WERI-Rb-1 (cell line): ENCODE data around the gene VKORC1.

Experiments used
- DNase-seq: peaks from one replicate; pipeline ENCODE4 v3.0.0-alpha.2; 2020
- H3K27ac ChIP-seq: fragments of 250-450 bp; sonication (Bioruptor Pico); 2 replicates; pipeline ENCODE4 v1.5.1; 2020; ENCODE audit warnings: mild to moderate bottlenecking, moderate library complexity
- H3K27me3 ChIP-seq: fragments of 250-450 bp; sonication (Bioruptor Pico); 2 replicates; pipeline ENCODE4 v1.5.1; 2021; ENCODE audit warnings: mild to moderate bottlenecking, low read depth, moderate library complexity; ENCODE audit not compliant: insufficient read depth, severe bottlenecking
- H3K36me3 ChIP-seq: fragments of 250-450 bp; sonication (Bioruptor Pico); 2 replicates; pipeline ENCODE4 v1.5.1; 2020; ENCODE audit warnings: mild to moderate bottlenecking, moderate library complexity
- H3K4me3 ChIP-seq: 2 replicates; pipeline ENCODE4 v1.5.1; 2011; ENCODE audit warnings: low read depth, mild to moderate bottlenecking, control low read depth, low read length
- H3K9me3 ChIP-seq: fragments of 250-450 bp; sonication (Bioruptor Pico); 2 replicates; pipeline ENCODE4 v1.5.1; 2021; ENCODE audit warnings: mild to moderate bottlenecking, moderate library complexity; ENCODE audit not compliant: severe bottlenecking
- CTCF ChIP-seq: IDR thresholded peaks from 2 replicates; pipeline ENCODE4 v1.5.1; 2011; ENCODE audit warnings: low read depth, mild to moderate bottlenecking, control low read depth, inconsistent platforms, low read length

The VKORC1 gene

GRCh38 chr16:31043352-31043751 is 51.2 kb downstream of the VKORC1 start:
- no peak for DNase-seq
- TF ChIP-seq CTCF: no peak
- no peaks in the 10 kb centered on the region for H3K9me3 ChIP-seq
- no peaks in the 10 kb centered on the region for H3K36me3 ChIP-seq
- H3K27me3 ChIP-seq: no peaks in the 10 kb centered on the region
- H3K4me3 ChIP-seq: no peak overlapping the region
- no peak overlapping the region for H3K27ac ChIP-seq

GRCh38 chr16:31042866-31043265 is 51.7 kb downstream of the VKORC1 start:
- no peak overlapping the region for H3K27ac ChIP-seq
- H3K9me3 ChIP-seq: no peaks in the 10 kb centered on the region
- H3K27me3 ChIP-seq: no peaks in the 10 kb centered on the region
- no peaks in the 10 kb centered on the region for H3K36me3 ChIP-seq
- no peak for TF ChIP-seq CTCF
- no peak overlapping the region for H3K4me3 ChIP-seq
- DNase-seq: no peak
